Endothelial cell of umbilical vein (primary cell): ENCODE data around the gene DMD. TPM values are rescaled to one million over a fixed set of nuclear protein-coding genes. Genes with fewer than 3 reads are reported as not detected.

Experiments
- BruUV-seq: library from RNA; stranded (reverse); fragments of 400-500 nt; replicated peaks from 2 replicates; lab custom pipeline; 2021; lab: Mats Ljungman, UMichigan
- CTCF ChIA-PET: fragments of 300-600, 350-600 bp; sonication (Branson Sonifier 250); formaldehyde crosslinking; loops from one replicate; lab custom pipeline; 2021; ENCODE audit warnings: antibody characterized with exemption, inconsistent platforms; lab: Charles Lee
- POLR2A ChIA-PET: fragments of 300-600, 350-600 bp; sonication (Branson Sonifier 250); formaldehyde crosslinking; loops from one replicate; lab custom pipeline; 2021; ENCODE audit warnings: antibody characterized with exemption, inconsistent platforms; lab: Charles Lee
- DNase-seq: peaks from one replicate; pipeline ENCODE4 v3.0.0-alpha.2; 2011; ENCODE audit warnings: low read depth, low spot score
- FAIRE-seq: peaks from 2 replicates; lab custom pipeline; 2011; peaks lifted over from hg19 to GRCh38; lab: Jason Lieb, UNC
- H2AFZ ChIP-seq: 2 replicates; pipeline ENCODE4 v1.6.0; 2012; ENCODE audit warnings: low read depth, low read length, control low read depth, inconsistent platforms
- H3K27ac ChIP-seq: 2 replicates; pipeline ENCODE4 v1.5.1; 2011; ENCODE audit warnings: low read depth, mild to moderate bottlenecking, control low read depth, low read length, moderate library complexity; ENCODE audit not compliant: insufficient read depth
- H3K27me3 ChIP-seq, 2 experiments: 2 replicates each; pipeline versions ENCODE4 v1.6.0 to v1.6.1; 2011; ENCODE audit warnings: low read length in 2 of 2, mixed read lengths in 1 of 2; ENCODE audit not compliant: control insufficient read depth in 2 of 2, insufficient read depth in 2 of 2
- H3K36me3 ChIP-seq, 2 experiments: 2 replicates in 1 of 2; 3 replicates in 1 of 2; pipeline ENCODE4 v1.5.1; 2011; ENCODE audit warnings: low read length in 2 of 2, mild to moderate bottlenecking in 1 of 2, moderate library complexity in 1 of 2; ENCODE audit not compliant: control insufficient read depth in 2 of 2, insufficient read depth in 2 of 2; ENCODE audit errors: extremely low read depth in 1 of 2
- H3K4me1 ChIP-seq: 3 replicates; pipeline ENCODE4 v1.5.1; 2011; ENCODE audit warnings: mild to moderate bottlenecking, low read length; ENCODE audit not compliant: control insufficient read depth, insufficient read depth; ENCODE audit errors: extremely low read depth
- H3K4me2 ChIP-seq: 2 replicates; pipeline ENCODE4 v1.6.1; 2011; ENCODE audit warnings: low read length, control low read depth, mixed read lengths; ENCODE audit not compliant: insufficient read depth
- H3K4me3 ChIP-seq, 3 experiments: fragments of 200-600 bp in 1 of 3; sonication (generic), shearing (Covaris generic) in 1 of 3; replicated peaks in 1 of 3; 2 replicates each; pipeline ENCODE4 v1.5.1; 2011 to 2016; ENCODE audit warnings: control low read depth in 3 of 3, low read length in 3 of 3, mild to moderate bottlenecking in 2 of 3, inconsistent platforms in 1 of 3, low read depth in 1 of 3, moderate library complexity in 1 of 3; ENCODE audit not compliant: insufficient read depth in 1 of 3
- H3K79me2 ChIP-seq: 2 replicates; pipeline ENCODE4 v1.6.0; 2012; ENCODE audit warnings: low read length, inconsistent platforms; ENCODE audit not compliant: control insufficient read depth, insufficient read depth
- H3K9ac ChIP-seq: replicated peaks from 2 replicates; pipeline ENCODE3; 2011; ENCODE audit warnings: low read length, control low read depth; ENCODE audit not compliant: insufficient read depth; ENCODE audit errors: extremely low read depth
- H3K9me1 ChIP-seq: replicated peaks from 3 replicates; pipeline ENCODE4 v1.6.0; 2011; ENCODE audit warnings: mild to moderate bottlenecking, low read length; ENCODE audit not compliant: control insufficient read depth, insufficient read depth; ENCODE audit errors: extremely low read depth
- H3K9me3 ChIP-seq: replicated peaks from 2 replicates; pipeline ENCODE4 v1.5.1; 2012; ENCODE audit warnings: low read length, inconsistent platforms; ENCODE audit not compliant: control insufficient read depth, insufficient read depth
- H4K20me1 ChIP-seq: replicated peaks from 2 replicates; pipeline ENCODE3; 2011; ENCODE audit warnings: mild to moderate bottlenecking, low read length; ENCODE audit not compliant: control insufficient read depth, insufficient read depth; ENCODE audit errors: extremely low read depth
- EZH2 ChIP-seq: IDR thresholded peaks from 2 replicates; pipeline ENCODE4 v1.6.1; 2012; ENCODE audit warnings: borderline replicate concordance, low read depth, mild to moderate bottlenecking, moderate library complexity, low read length, inconsistent platforms; ENCODE audit not compliant: severe bottlenecking
- FOS ChIP-seq: IDR thresholded peaks from 2 replicates; pipeline ENCODE4 v1.6.1; 2011; ENCODE audit warnings: mild to moderate bottlenecking, low read length, moderate library complexity, borderline replicate concordance; ENCODE audit not compliant: insufficient read depth
- GATA2 ChIP-seq: IDR thresholded peaks from 2 replicates; pipeline ENCODE4 v1.7.0; 2011; ENCODE audit warnings: low read depth, mild to moderate bottlenecking, moderate library complexity, mixed read lengths, low read length; ENCODE audit not compliant: insufficient read length, insufficient read depth
- JUN ChIP-seq: IDR thresholded peaks from 2 replicates; pipeline ENCODE4 v1.6.1; 2011; ENCODE audit warnings: borderline replicate concordance, low read depth; ENCODE audit not compliant: insufficient read length, insufficient read depth
- MAX ChIP-seq: IDR thresholded peaks from 2 replicates; pipeline ENCODE4 v1.6.1; 2011; ENCODE audit not compliant: insufficient read depth, insufficient read length
- MYC ChIP-seq: IDR thresholded peaks from one replicate; pipeline ENCODE4 v1.6.1; 2011; ENCODE audit warnings: mild to moderate bottlenecking, low read depth, low read length
- POLR2A ChIP-seq: IDR thresholded peaks from 2 replicates; pipeline ENCODE4 v1.6.1; 2012; ENCODE audit warnings: low read depth, mild to moderate bottlenecking, control low read depth, low read length
- POLR2AphosphoS5 ChIP-seq: IDR thresholded peaks from 2 replicates; pipeline ENCODE4 v1.6.1; 2012; ENCODE audit warnings: low read depth, mild to moderate bottlenecking, control low read depth, low read length, moderate library complexity; ENCODE audit not compliant: insufficient read depth
- dilution Hi-C: fragments of 300-500 bp; cut with MboI; formaldehyde crosslinking; loops from one replicate; pipeline ENCODE4 v1.15.0; 2019; ENCODE audit warnings: low sequenced_read_pairs; ENCODE audit not compliant: extremely low pct_ligation_motif_present
- intact Hi-C: fragments of 100-400 bp; cut with micrococcal nuclease; formaldehyde crosslinking; loops from one replicate; pipeline ENCODE4 v1.10.0; 2022
- polyA plus RNA-seq, 4 experiments: library from polyadenylated mRNA; depleted of rRNA in 3 of 4; stranded (reverse) in 3 of 4; unstranded in 1 of 4; fragments of >200 nt; gene quantifications; 2 replicates each; pipeline versions ENCODE4 v1.2.1 to v1.2.3, GENCODE V29; 2011 to 2012; ENCODE audit warnings: missing spikeins in 1 of 4
- total RNA-seq: library from RNA; stranded (reverse); gene quantifications from 2 replicates; pipeline ENCODE4 v1.2.3, GENCODE V29; 2021
- TF ChIP-seq, protein P1 (sequence below), 2 donors: IDR thresholded peaks; 1 replicate in 1 of 2; 2 replicates in 1 of 2; pipeline ENCODE4 v1.5.1; 2011; ENCODE audit warnings: low read length in 2 of 2, mild to moderate bottlenecking in 2 of 2, moderate library complexity in 2 of 2, control low read depth in 1 of 2, inconsistent platforms in 1 of 2, low read depth in 1 of 2; ENCODE audit not compliant: insufficient read depth in 1 of 2; ENCODE audit errors: extremely low read depth in 1 of 2

The DMD gene
- total and polyA plus RNA-seq, 2 donors (not counting 3 experiments of a cell fraction or from before 2014, with no cell fraction given): 7.3 to 9.0 TPM

DNA sequence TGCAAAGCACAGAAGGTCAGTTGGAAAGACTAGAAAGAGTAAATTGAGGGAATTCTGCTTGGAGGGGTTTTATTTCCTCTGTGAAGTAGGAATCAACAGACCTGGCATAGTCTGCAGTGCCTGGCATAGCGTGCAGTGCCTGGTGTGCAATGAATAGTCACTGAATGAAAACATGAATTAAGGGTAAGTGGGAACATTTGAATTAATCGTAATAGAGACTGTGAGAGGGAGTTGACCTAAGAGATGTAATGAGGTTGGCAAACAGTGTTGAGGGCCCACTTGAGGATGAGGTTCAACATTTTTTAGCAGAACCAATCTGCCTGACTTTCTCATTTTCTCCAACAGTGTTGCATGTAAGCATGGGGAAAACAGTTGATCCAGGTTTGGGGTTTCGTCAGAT is 1762.3 kb downstream of the DMD start:
- Histone ChIP-seq H3K4me3 (no peak overlapping the region), H2AFZ (no peak overlapping the region), H3K9me3 (no peaks in the 10 kb centered on the region), H3K79me2 (no peaks in the 10 kb centered on the region), H3K27me3 (no peaks in the 10 kb centered on the region), H3K9me1 (no peaks in the 10 kb centered on the region), H3K9ac (no peak overlapping the region), H3K27ac (no peak overlapping the region), H3K36me3 (no peaks in the 10 kb centered on the region), H3K4me2 (no peak overlapping the region), H3K4me1 (no peaks in the 10 kb centered on the region), H4K20me1 (no peaks in the 10 kb centered on the region)
- intact Hi-C loops: no loop called here
- BruUV-seq: no TSS peak
- CTCF ChIA-PET: no interaction called here
- POLR2A ChIA-PET: no interaction called here
- TF ChIP-seq FOS (no peak), POLR2AphosphoS5 (no peak), GATA2 (no peak), MAX (no peak), POLR2A (no peak), MYC (no peak), JUN (no peak), EZH2 (no peak)
- TF ChIP-seq, protein P1, sequence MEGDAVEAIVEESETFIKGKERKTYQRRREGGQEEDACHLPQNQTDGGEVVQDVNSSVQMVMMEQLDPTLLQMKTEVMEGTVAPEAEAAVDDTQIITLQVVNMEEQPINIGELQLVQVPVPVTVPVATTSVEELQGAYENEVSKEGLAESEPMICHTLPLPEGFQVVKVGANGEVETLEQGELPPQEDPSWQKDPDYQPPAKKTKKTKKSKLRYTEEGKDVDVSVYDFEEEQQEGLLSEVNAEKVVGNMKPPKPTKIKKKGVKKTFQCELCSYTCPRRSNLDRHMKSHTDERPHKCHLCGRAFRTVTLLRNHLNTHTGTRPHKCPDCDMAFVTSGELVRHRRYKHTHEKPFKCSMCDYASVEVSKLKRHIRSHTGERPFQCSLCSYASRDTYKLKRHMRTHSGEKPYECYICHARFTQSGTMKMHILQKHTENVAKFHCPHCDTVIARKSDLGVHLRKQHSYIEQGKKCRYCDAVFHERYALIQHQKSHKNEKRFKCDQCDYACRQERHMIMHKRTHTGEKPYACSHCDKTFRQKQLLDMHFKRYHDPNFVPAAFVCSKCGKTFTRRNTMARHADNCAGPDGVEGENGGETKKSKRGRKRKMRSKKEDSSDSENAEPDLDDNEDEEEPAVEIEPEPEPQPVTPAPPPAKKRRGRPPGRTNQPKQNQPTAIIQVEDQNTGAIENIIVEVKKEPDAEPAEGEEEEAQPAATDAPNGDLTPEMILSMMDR (IDR thresholded peaks at IDR 0.05; ENCODE audit: extremely low read depth in 1 of 2, insufficient read depth in 1 of 2, low read depth in 1 of 2, low read length in 2 of 2): no peak
- dilution Hi-C loops: no loop called here
- FAIRE-seq: no peak
- DNase-seq: no peak
